Measurements from ENCODE around the gene CMTM2.
"Not testable (repeated sequence)": the region's sequence is repeated elsewhere in the genome, so short reads cannot be mapped to it uniquely, and the experiment has no call there.

CMTM2 gene

DNA sequence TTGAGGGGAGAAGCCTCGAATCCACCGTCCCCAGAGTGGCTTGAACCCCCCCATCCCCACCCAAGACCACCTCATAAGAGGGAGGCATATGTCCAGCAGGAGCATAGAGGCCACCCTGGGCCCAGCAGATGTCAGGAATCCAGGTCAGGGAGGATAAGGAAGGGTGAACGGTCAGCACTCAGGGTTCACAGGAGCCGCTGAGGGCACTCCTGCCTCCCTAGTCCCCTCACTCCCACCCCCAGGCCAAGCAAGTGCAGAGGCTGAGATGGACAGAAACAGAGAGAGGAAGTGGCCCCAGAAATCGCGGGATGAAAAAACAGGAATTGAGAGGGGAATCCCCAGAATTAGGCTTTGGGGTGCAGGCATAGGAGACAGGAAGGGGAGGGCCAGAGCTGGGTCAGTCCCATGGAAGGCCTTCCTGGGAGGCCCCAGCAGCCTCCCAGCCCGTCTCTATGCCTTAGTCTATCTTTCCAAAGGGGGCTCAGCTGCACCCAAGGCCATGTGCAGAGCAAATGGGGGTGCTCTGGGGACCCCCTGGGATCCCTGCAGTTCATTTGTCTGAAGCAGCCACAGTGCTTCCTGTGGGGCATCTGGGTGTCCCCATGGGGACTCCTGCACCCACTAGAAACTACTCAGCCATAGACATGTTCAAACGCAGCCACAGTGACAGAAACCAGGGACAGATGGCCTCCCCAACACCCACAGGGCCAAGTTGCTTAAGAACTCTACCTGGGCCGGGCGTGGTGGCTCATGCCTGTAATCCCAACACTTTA is 26.9 kb downstream of the CMTM2 start:
- peak; percentile 34 for DNase-seq

GRCh38 chr16:66608241-66609138 is 29.2 kb downstream of the CMTM2 start:
- peak; percentile 67 for DNase-seq

- DNase-seq = no peak
Observed at GRCh38 chr16:66609139-66609510, 29.9 kb downstream of the CMTM2 start.

DNA sequence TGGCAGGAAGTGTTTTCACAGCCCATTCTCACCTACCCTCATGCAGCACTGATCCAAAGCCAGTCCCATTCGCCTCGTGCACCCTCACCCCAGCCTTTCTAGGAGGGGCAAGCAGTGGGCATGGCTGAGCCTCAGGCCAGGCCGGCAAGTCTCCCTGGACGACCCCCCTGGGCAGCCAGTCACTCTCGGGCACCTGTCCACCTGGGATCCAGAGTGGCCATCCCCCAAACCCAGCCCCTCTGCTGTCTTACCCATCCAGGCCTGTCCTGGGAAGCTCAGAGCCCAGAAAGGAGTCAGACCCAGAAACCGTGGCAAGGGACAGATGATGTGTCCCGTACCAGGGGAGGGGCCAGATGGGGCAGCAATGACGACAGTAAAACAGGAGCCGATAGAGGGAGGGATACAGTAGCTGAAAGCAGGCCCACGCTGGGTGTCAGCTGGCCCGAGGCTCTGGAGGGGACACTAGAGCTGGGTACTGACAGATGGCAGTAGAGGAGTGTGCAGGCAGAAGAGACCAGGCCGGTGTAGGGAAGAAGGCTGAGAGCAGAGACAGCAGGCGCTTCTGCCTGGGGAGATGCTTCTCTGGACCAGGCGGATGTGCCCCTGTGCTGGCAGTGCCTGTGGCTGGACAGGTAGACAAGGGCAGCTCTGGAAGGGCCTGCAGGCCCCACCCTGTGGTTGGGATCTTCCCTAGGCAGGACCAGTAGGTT is 31.0 kb downstream of the CMTM2 start:
- DNase-seq = no peak

DNA sequence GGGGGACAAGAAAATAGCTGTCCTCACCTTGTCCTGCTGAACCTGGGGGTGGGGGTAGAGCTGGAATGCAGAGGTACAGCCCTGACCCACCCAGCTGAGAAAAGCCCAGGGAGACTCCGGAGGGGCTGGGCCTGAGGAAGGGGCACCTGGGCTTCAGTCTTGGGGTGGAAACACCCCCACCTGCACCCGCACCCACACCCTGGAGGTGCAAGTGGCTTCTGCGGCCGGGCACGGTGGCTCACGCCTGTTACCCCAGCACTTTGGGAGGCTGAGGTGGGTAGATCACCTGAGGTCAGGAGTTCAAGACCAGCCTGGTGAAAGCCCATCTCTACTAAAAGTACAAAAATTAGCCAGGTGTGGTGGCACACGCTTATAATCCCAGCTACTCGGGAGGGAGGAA is 32.6 kb downstream of the CMTM2 start:
- not testable (repeated sequence) for DNase-seq

GRCh38 chr16:66612422-66612821 is 33.2 kb downstream of the CMTM2 start:
- DNase-seq = no peak

GRCh38 chr16:66614161-66614802 is 35.0 kb downstream of the CMTM2 start:
- no peak for DNase-seq

DNA sequence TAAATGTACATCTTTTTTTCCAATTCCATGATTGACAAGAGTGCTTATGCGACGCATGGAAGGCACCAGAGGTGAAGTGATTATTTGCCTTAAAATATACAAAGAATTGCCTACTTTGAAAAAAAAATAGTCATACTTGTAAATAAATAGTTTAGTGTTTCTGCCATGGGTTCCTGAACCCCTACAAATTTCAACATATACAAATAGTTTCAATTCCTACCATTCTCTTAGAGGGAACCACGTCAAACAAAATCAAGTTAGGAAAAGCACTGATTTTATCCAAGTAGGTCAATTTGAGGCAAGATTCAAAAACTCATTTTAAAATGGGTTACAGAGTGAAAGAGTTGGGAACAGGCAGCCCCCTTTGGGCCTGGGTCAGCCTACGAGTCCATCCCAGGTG is 36.9 kb downstream of the CMTM2 start:
- no peak for DNase-seq

GRCh38 chr16:66616592-66616991 is 37.3 kb downstream of the CMTM2 start:
- no peak for DNase-seq

GRCh38 chr16:66617010-66617434 is 37.8 kb downstream of the CMTM2 start:
- DNase-seq = no peak

GRCh38 chr16:66617728-66618127 is 38.5 kb downstream of the CMTM2 start:
- DNase-seq = no peak

DNA sequence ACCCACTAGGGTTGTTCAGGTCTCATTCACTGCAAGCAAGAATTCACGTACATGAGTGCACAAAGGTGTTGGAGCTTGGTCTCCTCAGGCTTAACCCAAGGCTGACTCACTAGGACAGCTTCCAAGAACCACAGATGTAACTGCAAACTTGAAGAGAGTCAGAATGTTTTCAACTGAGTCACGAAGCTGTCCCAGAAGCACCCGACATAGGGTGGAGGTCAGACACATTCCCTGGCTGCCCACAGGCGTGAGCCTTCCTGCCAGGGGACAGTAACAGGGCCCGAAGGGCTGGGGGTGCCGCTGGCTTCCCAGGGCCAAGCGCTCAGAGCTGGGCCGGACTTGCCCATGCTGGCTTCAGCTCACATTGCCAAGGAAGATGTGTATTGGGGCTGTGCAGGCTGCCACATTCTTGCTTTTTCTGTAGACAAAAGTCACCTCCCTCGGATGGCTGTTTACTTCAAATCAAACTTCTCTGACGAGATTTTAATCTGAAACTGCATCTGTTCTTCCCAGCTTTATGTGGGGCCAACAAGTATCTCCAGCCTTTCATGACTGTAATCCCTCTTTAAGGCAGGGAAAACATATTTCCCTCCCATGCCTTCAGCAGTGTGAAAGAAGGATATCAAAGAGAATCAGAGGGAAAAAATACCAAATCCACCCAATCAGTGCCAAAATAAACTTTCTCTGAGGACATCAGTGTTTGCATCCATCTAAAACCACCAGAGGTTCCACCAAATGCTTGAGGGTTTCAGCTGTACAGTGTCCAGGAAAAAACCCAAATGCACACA is 39.5 kb downstream of the CMTM2 start:
- DNase-seq = no peak

DNA sequence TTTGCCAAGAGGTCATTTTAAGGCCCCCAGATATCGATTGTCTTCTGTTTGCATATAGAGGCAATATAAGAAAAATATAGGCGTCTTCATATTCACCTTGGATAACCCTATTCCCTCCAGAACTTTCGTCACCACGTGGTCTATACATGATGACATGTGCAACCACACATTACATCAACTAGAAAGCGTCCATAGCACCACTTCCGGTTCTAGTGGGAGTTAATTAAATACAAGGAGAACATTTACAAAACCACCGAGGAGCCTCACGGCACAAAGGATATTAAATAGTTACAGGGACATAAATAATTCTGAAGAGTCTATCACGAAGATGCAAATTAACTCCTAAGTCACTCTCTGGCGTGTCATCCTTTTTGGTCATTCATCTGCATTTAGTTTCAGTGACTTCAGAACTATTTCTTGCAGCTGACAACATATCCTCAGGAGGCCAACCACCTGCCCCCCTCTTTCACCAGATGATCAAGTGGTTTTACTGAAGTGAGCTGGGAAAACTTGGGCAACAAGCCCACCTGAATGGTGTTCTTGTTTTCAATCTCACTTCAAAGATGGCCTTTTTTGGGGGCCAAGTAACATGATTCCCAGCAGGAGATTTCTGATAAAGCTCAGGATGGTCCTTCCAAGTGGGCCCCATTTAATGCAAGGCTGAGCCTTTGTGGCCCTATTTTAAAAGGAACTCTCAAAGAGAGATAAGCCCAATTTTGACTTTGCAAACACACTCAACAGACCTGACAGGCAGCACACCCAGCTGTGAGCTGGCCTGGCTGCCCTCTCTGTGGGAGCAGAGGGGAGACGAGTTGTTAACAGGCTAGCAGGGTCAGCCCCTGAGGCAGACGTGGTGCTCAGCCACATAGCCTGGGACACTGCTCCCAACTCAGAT is 40.5 kb downstream of the CMTM2 start:
- DNase-seq = peak; percentile 24

GRCh38 chr16:66620429-66620795 is 41.1 kb downstream of the CMTM2 start:
- no peak for DNase-seq

DNA sequence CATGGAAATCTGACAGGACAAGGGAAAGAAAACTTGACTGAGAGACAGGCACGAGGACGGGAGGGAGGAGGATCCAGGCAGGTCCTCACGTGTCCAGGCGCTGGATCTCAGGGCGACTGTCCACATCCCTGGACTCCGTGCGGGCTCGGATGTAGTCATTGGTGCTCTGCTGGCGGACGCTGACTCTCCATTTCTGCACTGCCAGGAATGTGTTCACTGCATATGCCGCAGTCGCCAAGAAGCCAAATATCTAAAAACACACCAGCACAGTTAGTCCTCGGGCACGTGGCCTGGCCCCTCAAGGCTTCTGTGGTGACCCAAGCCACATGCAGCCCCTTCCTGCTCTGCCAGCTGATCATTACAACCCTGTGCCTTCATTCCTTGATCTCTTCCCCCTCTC is 42.7 kb downstream of the CMTM2 start:
- DNase-seq = no peak

GRCh38 chr16:66622863-66623262 is 43.6 kb downstream of the CMTM2 start:
- no peak for DNase-seq

- no peak for DNase-seq
Observed at GRCh38 chr16:66623755-66624154, 44.5 kb downstream of the CMTM2 start.

DNA sequence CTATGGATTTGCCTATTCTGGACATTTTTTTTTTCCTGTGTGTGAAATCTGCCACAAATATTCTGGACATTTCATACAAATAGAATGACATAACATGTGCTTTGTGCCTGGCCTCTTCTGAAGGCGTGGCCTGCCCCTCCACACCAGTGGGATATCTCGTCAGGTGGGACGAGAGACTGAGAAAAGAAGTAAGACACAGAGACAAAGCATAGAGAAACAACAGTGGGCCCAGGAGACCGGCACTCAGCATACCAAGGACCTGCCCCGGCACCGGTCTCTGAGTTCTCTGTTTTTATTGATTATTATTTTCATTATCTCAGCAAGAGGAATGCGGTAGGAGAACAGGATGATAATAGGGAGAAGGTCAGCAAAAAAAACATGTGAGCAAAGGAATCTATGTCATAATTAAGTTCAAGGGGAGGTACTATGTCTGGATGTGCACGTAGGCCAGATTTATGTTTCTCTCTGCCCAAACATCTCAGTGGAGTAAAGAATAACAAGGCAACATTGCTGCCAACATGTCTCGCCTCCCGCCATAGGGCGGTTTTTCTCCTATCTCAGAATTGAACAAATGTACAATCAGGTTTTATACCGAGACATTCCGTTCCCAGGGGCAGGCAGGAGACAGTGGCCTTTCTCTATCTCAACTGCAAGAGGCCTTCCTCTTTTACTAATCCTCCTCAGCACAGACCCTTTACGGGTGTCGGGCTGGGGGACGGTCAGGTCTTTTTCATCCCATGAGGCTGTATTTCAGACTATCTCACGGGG is 48.5 kb downstream of the CMTM2 start:
- DNase-seq = not testable (repeated sequence)

DNA sequence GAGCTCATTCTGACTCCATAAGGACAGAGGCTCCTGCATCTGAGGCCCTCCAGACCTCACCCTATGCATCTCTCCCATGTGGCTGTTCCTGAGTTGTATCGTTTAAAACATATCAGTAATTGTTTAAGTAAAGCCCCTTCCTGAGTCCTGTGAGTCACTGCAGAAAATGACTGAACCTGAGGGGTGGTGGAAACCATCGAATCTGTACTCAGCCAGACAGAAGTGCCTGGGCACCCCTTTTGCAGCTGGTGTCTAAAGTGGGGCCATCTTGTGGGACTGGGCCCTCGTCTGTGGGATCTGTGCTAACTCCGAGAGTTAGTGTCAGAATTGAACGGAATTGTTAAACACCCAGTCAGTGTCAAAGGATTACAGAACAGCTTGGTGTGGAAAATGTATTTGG is 50.6 kb downstream of the CMTM2 start:
- no peak for DNase-seq
